ENCODE data around the gene GPR39. TPM values are rescaled to one million over a fixed set of nuclear protein-coding genes. Genes with fewer than 3 reads are reported as not detected.

GPR39 gene
- total RNA-seq, 1 donor from 2014 or later, result 1.6 TPM

DNA sequence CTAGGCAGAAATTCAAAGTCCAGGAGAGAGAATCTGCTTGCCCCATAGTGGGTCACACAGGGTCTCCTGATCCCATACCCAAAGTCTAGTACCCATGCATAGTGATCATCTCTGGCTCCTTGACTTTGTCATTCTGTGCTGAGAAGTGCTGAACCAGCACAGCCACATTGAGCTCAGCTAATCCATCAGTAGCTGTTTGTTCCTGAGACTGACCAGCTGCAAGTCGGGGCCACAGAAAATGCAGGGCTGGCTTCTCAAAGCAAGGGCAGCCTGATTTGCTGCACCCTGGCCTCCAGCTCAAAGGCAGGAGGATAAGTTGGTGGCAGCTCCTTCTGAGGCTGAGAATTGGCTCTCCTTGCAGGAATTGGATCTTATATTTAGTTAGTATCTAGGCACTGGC is 181.2 kb downstream of the GPR39 start:
- peaks cover 0 to 3% (median 0%) of the 10 kb centered on the region in 3 donors for H3K9me3 ChIP-seq (ENCODE audit: control insufficient read depth in 3 of 3, low read length in 3 of 3)
- H3K27ac ChIP-seq (ENCODE audit: low read depth, low read length), result no peak overlapping the region
- peaks cover 2 to 4% (median 4%) of the 10 kb centered on the region in 3 donors for H3K27me3 ChIP-seq (ENCODE audit: control insufficient read depth in 3 of 3, insufficient read depth in 3 of 3, low read length in 3 of 3)
- H3K4me3 ChIP-seq (ENCODE audit: low read length in 3 of 3), result no peak overlapping the region
- no peaks in the 10 kb centered on the region for H3K4me1 ChIP-seq (ENCODE audit: control insufficient read depth in 3 of 3, insufficient read depth in 3 of 3, low read length in 3 of 3)
- H3K36me3 ChIP-seq (ENCODE audit: control insufficient read depth in 3 of 3, insufficient read depth in 3 of 3, low read length in 3 of 3), result no peaks in the 10 kb centered on the region
- H3K9ac ChIP-seq (ENCODE audit: low read depth in 1 of 3, low read length in 3 of 3), result no peak overlapping the region

DNA sequence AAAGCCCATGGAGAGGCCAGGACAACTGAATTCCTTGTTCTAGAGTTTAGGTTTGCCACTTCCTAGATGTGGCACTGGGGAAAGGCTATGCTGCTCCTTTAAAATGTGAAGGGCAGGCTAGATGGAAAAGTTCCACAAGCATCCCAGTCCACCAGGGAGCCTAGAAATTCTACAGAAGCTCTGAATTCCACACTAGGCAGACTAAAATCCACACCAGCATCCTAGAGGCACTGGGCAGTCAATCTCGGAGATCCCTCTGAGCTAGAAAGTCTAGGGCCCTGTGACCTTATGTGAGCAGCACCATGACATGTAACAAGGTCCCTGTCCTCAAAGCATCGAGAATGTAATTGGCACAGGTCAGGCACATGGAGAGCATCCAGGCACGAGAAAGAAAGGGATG is 181.9 kb downstream of the GPR39 start:
- Histone ChIP-seq H3K9ac (ENCODE audit: low read depth in 1 of 3, low read length in 3 of 3) (no peak overlapping the region), H3K4me3 (ENCODE audit: low read length in 3 of 3) (no peak overlapping the region), H3K27ac (ENCODE audit: low read depth, low read length) (no peak overlapping the region), H3K36me3 (ENCODE audit: control insufficient read depth in 3 of 3, insufficient read depth in 3 of 3, low read length in 3 of 3) (no peaks in the 10 kb centered on the region), H3K9me3 (ENCODE audit: control insufficient read depth in 3 of 3, low read length in 3 of 3) (peaks cover 0 to 3% (median 0%) of the 10 kb centered on the region in 3 donors), H3K4me1 (ENCODE audit: control insufficient read depth in 3 of 3, insufficient read depth in 3 of 3, low read length in 3 of 3) (no peaks in the 10 kb centered on the region), H3K27me3 (ENCODE audit: control insufficient read depth in 3 of 3, insufficient read depth in 3 of 3, low read length in 3 of 3) (peaks cover 2 to 4% (median 4%) of the 10 kb centered on the region in 3 donors)

DNA sequence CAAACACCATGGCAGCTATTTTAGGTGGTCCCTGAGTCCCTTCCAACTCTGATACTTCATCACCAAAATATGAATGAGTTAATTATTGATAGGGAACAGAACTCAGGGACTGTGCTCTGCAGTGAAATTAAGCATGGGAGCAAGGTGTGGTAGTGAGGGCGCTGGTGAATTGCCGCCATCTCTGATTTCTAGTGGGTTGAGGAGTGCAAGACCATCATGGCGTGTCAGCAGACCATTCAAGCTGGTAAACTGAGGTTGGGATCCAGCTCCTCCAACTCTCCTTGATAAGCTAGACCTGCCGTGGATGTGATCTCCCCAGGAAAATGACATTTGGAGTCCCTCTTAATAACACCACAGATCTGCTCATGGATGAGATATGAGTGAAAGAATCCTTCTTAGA is 183.0 kb downstream of the GPR39 start:
- H3K9ac ChIP-seq (ENCODE audit: low read depth in 1 of 3, low read length in 3 of 3), result no peak overlapping the region
- H3K4me3 ChIP-seq (ENCODE audit: low read length in 3 of 3), result no peak overlapping the region
- H3K27me3 ChIP-seq (ENCODE audit: control insufficient read depth in 3 of 3, insufficient read depth in 3 of 3, low read length in 3 of 3), result peaks cover 2 to 4% (median 4%) of the 10 kb centered on the region in 3 donors
- no peaks in the 10 kb centered on the region for H3K36me3 ChIP-seq (ENCODE audit: control insufficient read depth in 3 of 3, insufficient read depth in 3 of 3, low read length in 3 of 3)
- peaks cover 0 to 3% (median 0%) of the 10 kb centered on the region in 3 donors for H3K9me3 ChIP-seq (ENCODE audit: control insufficient read depth in 3 of 3, low read length in 3 of 3)
- H3K27ac ChIP-seq (ENCODE audit: low read depth, low read length), result no peak overlapping the region
- no peaks in the 10 kb centered on the region for H3K4me1 ChIP-seq (ENCODE audit: control insufficient read depth in 3 of 3, insufficient read depth in 3 of 3, low read length in 3 of 3)

- Histone ChIP-seq H3K9ac (ENCODE audit: low read depth in 1 of 3, low read length in 3 of 3) (no peak overlapping the region), H3K36me3 (ENCODE audit: control insufficient read depth in 3 of 3, insufficient read depth in 3 of 3, low read length in 3 of 3) (no peaks in the 10 kb centered on the region), H3K27ac (ENCODE audit: low read depth, low read length) (no peak overlapping the region), H3K4me3 (ENCODE audit: low read length in 3 of 3) (no peak overlapping the region), H3K4me1 (ENCODE audit: control insufficient read depth in 3 of 3, insufficient read depth in 3 of 3, low read length in 3 of 3) (no peaks in the 10 kb centered on the region), H3K27me3 (ENCODE audit: control insufficient read depth in 3 of 3, insufficient read depth in 3 of 3, low read length in 3 of 3) (peaks cover 0 to 4% (median 0%) of the 10 kb centered on the region in 3 donors), H3K9me3 (ENCODE audit: control insufficient read depth in 3 of 3, low read length in 3 of 3) (no peaks in the 10 kb centered on the region)
Measured at GRCh38 chr2:132604561-132604960, 188.0 kb downstream of the GPR39 start.

DNA sequence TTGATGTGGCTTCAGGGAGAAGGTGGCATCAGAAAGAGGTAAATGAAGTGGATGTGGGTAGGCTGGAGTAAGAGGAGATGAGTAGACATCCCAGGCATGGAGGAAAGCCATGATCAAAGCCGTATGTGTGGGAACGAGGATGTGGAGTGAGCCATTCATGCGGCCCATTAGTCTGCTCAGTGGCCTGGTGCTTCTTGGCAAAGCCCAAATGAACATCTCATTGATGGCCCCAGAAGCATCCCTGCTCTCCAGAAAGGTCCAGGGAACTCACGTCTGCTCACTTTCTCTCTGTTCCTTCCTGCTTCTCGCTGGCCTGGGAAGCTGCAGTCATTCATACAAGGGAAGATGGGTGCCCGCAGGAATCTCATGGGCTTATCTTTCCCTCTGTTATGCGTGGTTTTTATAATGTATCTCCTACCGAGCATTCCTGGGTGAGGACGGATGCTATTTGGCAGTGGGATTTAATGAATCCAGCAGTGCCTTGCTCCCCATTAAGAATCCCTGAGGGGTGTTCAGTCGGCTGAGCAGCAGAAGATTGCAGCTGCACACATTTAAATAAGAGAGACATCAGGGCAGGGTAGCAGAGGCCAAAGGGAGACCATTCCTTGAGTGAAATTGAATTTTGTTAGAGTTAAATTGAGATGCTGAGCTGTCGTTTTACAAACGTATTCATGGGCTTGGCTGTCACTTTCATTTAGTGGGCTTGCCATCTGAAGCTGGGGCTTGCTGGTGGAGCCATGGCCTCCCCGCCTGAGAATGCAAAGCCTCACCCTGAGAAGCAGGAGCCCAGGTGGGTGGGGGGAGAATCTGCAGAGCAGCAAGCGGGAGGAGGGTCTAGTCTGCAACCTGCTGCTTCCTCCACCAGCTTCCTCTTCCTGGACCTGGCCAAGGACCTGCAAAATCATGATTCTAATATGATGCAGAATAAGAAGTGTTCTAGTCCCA is 188.9 kb downstream of the GPR39 start:
- H3K4me3 ChIP-seq (ENCODE audit: low read length in 3 of 3), result no peak overlapping the region
- no peak overlapping the region for H3K9ac ChIP-seq (ENCODE audit: low read depth in 1 of 3, low read length in 3 of 3)
- H3K36me3 ChIP-seq (ENCODE audit: control insufficient read depth in 3 of 3, insufficient read depth in 3 of 3, low read length in 3 of 3), result no peaks in the 10 kb centered on the region
- no peak overlapping the region for H3K27ac ChIP-seq (ENCODE audit: low read depth, low read length)
- peaks cover 0 to 4% (median 0%) of the 10 kb centered on the region in 3 donors for H3K27me3 ChIP-seq (ENCODE audit: control insufficient read depth in 3 of 3, insufficient read depth in 3 of 3, low read length in 3 of 3)
- no peaks in the 10 kb centered on the region for H3K4me1 ChIP-seq (ENCODE audit: control insufficient read depth in 3 of 3, insufficient read depth in 3 of 3, low read length in 3 of 3)
- H3K9me3 ChIP-seq (ENCODE audit: control insufficient read depth in 3 of 3, low read length in 3 of 3), result no peaks in the 10 kb centered on the region

DNA sequence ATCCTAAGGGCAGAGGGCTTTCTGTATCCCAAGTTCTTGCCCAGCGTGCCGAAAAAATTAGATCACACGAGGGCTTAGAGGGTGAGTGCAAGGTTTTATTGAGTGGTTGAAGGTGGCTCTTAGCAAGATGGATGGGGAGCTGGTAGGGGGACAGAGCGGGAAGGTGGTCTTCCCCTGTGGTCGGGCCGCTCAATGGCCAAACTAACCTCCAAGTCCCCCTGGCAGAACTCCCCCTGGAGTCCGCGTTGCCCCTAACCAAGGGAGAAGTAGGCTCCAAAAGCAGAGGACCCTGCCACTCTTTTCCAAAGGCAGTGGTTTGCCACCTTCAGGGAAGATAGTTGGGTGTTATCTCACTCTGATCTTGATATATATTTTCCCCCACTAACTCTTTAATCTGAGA is 190.0 kb downstream of the GPR39 start:
- no peaks in the 10 kb centered on the region for H3K4me1 ChIP-seq (ENCODE audit: control insufficient read depth in 3 of 3, insufficient read depth in 3 of 3, low read length in 3 of 3)
- no peak overlapping the region for H3K4me3 ChIP-seq (ENCODE audit: low read length in 3 of 3)
- no peaks in the 10 kb centered on the region for H3K36me3 ChIP-seq (ENCODE audit: control insufficient read depth in 3 of 3, insufficient read depth in 3 of 3, low read length in 3 of 3)
- H3K9ac ChIP-seq (ENCODE audit: low read depth in 1 of 3, low read length in 3 of 3), result no peak overlapping the region
- no peaks in the 10 kb centered on the region for H3K9me3 ChIP-seq (ENCODE audit: control insufficient read depth in 3 of 3, low read length in 3 of 3)
- H3K27me3 ChIP-seq (ENCODE audit: control insufficient read depth in 3 of 3, insufficient read depth in 3 of 3, low read length in 3 of 3), result peaks cover 0 to 4% (median 0%) of the 10 kb centered on the region in 3 donors
- no peak overlapping the region for H3K27ac ChIP-seq (ENCODE audit: low read depth, low read length)

DNA sequence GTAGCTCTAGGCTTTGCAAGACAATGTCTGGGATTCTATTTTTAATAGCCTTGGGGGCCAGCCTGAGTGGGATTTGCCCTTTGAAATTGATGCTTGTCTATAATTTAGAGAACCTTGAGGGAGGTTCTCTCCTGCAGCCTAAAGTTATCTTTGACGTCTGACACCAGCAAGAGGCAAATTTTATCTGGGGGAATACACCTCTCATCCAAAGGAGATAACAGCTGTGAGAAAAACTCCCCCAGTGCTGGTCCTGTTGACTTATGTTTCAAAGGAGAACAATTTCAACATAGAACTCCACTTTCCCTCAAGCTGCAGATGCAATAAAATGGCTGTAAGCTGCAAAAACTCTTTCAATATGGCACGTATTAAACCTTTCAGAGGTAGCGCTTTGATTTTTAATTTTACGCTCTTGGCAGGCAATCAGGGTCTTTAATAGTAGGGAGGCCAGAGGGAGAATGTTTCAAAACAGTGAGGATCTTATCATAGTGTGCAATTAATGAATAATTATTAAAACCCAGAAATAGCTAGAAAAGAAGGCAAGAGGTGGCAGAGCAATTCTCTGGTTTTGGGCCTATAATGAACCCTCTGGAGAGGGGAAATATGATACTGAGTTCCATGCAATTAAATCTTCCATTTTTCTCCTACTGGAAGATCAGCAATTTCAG is 191.0 kb downstream of the GPR39 start:
- Histone ChIP-seq H3K4me1 (ENCODE audit: control insufficient read depth in 3 of 3, insufficient read depth in 3 of 3, low read length in 3 of 3) (no peaks in the 10 kb centered on the region), H3K36me3 (ENCODE audit: control insufficient read depth in 3 of 3, insufficient read depth in 3 of 3, low read length in 3 of 3) (no peaks in the 10 kb centered on the region), H3K9ac (ENCODE audit: low read depth in 1 of 3, low read length in 3 of 3) (no peak overlapping the region), H3K27ac (ENCODE audit: low read depth, low read length) (no peak overlapping the region), H3K9me3 (ENCODE audit: control insufficient read depth in 3 of 3, low read length in 3 of 3) (no peaks in the 10 kb centered on the region), H3K4me3 (ENCODE audit: low read length in 3 of 3) (no peak overlapping the region), H3K27me3 (ENCODE audit: control insufficient read depth in 3 of 3, insufficient read depth in 3 of 3, low read length in 3 of 3) (peaks cover 0 to 4% (median 0%) of the 10 kb centered on the region in 3 donors)

DNA sequence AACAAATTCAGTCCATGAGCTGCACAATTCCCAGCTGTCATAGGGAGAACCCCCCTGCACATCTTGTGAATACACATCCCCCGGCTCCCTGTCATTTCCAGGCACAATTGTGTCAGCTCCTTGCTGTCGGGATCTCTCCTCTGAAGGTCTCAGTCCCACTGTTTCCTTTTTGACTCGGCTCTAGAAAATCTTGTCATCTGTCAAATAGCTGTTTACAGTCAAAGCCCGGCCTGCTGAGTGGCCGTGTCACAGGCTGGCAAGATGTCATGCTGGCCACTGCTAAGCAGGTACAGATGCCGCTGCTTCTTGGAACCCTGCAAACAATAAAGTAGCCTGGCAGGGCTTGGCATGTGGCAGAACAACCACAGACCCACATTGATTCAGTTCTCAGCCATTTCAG is 191.7 kb downstream of the GPR39 start:
- Histone ChIP-seq H3K27me3 (ENCODE audit: control insufficient read depth in 3 of 3, insufficient read depth in 3 of 3, low read length in 3 of 3) (peaks cover 0 to 4% (median 0%) of the 10 kb centered on the region in 3 donors), H3K9me3 (ENCODE audit: control insufficient read depth in 3 of 3, low read length in 3 of 3) (no peaks in the 10 kb centered on the region), H3K27ac (ENCODE audit: low read depth, low read length) (no peak overlapping the region), H3K36me3 (ENCODE audit: control insufficient read depth in 3 of 3, insufficient read depth in 3 of 3, low read length in 3 of 3) (no peaks in the 10 kb centered on the region), H3K4me1 (ENCODE audit: control insufficient read depth in 3 of 3, insufficient read depth in 3 of 3, low read length in 3 of 3) (no peaks in the 10 kb centered on the region), H3K4me3 (ENCODE audit: low read length in 3 of 3) (no peak overlapping the region), H3K9ac (ENCODE audit: low read depth in 1 of 3, low read length in 3 of 3) (no peak overlapping the region)

DNA sequence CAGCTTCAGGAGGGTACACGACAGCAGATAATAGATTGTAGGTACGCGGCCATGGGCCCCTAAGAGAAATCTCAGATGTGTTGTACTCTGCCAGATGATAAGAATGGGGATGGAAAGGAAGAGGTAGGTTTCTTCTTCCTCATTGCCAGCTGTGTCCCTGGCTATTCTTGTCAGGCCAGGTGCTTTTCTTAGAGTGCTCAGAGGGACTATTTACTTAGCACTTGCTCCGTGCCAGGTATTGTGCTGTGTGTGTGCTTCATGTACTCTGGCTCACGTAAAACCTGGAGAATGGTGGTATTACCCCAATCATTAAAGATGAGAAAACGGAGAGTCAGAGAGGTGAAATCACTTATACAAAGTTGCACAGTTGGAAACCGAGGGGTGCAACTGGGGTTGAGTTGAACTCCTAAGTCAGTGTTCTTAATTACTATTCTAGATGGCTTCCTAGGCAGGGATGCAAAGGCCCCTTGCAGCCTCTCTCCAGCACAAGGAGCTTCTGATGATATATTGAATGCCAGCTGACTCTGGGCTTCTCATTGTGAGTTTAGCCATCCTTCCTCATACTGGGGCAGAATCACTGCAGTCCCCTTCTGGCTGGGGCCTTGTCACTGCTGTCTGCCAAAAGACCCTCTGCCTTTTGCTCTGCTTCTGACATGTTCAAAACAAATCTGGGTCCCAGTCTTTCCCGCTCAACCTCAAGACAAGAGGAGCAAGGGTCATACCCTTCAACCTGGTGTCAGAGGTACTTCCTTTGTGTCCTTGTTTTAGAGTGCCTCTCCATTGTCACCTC is 192.7 kb downstream of the GPR39 start:
- no peaks in the 10 kb centered on the region for H3K36me3 ChIP-seq (ENCODE audit: control insufficient read depth in 3 of 3, insufficient read depth in 3 of 3, low read length in 3 of 3)
- H3K27me3 ChIP-seq (ENCODE audit: control insufficient read depth in 3 of 3, insufficient read depth in 3 of 3, low read length in 3 of 3), result peaks cover 0 to 6% (median 0%) of the 10 kb centered on the region in 3 donors
- no peak overlapping the region for H3K4me3 ChIP-seq (ENCODE audit: low read length in 3 of 3)
- H3K27ac ChIP-seq (ENCODE audit: low read depth, low read length), result no peak overlapping the region
- H3K9ac ChIP-seq (ENCODE audit: low read depth in 1 of 3, low read length in 3 of 3), result no peak overlapping the region
- no peaks in the 10 kb centered on the region for H3K9me3 ChIP-seq (ENCODE audit: control insufficient read depth in 3 of 3, low read length in 3 of 3)
- H3K4me1 ChIP-seq (ENCODE audit: control insufficient read depth in 3 of 3, insufficient read depth in 3 of 3, low read length in 3 of 3), result no peaks in the 10 kb centered on the region
